K562 (cell line): ENCODE measurements around the gene KIF7. TPM values are rescaled to one million over a fixed set of nuclear protein-coding genes. Genes with fewer than 3 reads are reported as not detected.

Experiments used
- ATAC-seq: fragments of 200-7000 bp; cut with Tn5 transposase; 3 replicates; pipeline ENCODE4 v1.9.1; 2020; ENCODE audit warnings: moderate library complexity
- BruUV-seq: library from RNA; stranded (reverse); fragments of 400-500 nt; replicated peaks from 2 replicates; lab custom pipeline; 2021; lab: Mats Ljungman, UMichigan
- CTCF ChIA-PET: fragments of 300-600 bp; formaldehyde crosslinking; extraction: SDS; loops from one replicate; lab custom pipeline; 2021; ENCODE audit warnings: low intra/inter-chr PET ratio; lab: Yijun Ruan, JAX
- POLR2A ChIA-PET: fragments of 300-600, 350-650 bp; sonication (Branson Sonifier 250); formaldehyde crosslinking; extraction: SDS; loops from one replicate; lab custom pipeline; 2021; ENCODE audit warnings: antibody characterized with exemption, inconsistent platforms; lab: Yijun Ruan, JAX
- DNase-seq, 4 experiments: peaks; one replicate each; pipeline versions ENCODE4 v3.0.0 to v3.0.0-alpha.2; 2011 to 2018; ENCODE audit warnings: low spot score in 3 of 4, mixed read lengths in 3 of 4; ENCODE audit errors: extremely low read depth in 1 of 4
- FAIRE-seq: peaks from 2 replicates; lab custom pipeline; 2011; peaks lifted over from hg19 to GRCh38; lab: Jason Lieb, UNC
- H2AFZ ChIP-seq: 2 replicates; pipeline ENCODE4 v1.6.0; 2011; ENCODE audit warnings: low read depth, low read length, control low read depth, inconsistent platforms
- H3K27ac ChIP-seq: fragments of 200-600 bp; 3 replicates; pipeline ENCODE4 v1.8.0; 2011; ENCODE audit warnings: low read depth, mild to moderate bottlenecking, control low read depth, inconsistent platforms, low read length, moderate library complexity, mixed read lengths; ENCODE audit errors: extremely low read depth
- H3K27me3 ChIP-seq, 2 experiments: fragments of 300-600 bp in 1 of 2; 2 replicates in 1 of 2; 3 replicates in 1 of 2; pipeline versions ENCODE4 v1.6.0 to v1.8.0; 2011; ENCODE audit warnings: inconsistent platforms in 2 of 2, low read length in 2 of 2, mild to moderate bottlenecking in 1 of 2, mixed read lengths in 1 of 2, moderate library complexity in 1 of 2; ENCODE audit not compliant: control insufficient read depth in 2 of 2, insufficient read depth in 2 of 2
- H3K36me3 ChIP-seq: fragments of 300-600 bp; 3 replicates; pipeline ENCODE4 v1.8.0; 2011; ENCODE audit warnings: mild to moderate bottlenecking, low read length, inconsistent platforms; ENCODE audit not compliant: control insufficient read depth, insufficient read depth
- H3K4me1 ChIP-seq, 2 experiments: fragments of 200-600 bp in 1 of 2; replicated peaks in 1 of 2; 2 replicates in 1 of 2; 3 replicates in 1 of 2; pipeline versions ENCODE4 v1.5.1 to v1.8.0; 2011; ENCODE audit warnings: inconsistent platforms in 2 of 2, low read length in 2 of 2, mild to moderate bottlenecking in 1 of 2, mixed read lengths in 1 of 2, moderate library complexity in 1 of 2; ENCODE audit not compliant: control insufficient read depth in 2 of 2, insufficient read depth in 2 of 2
- H3K4me2 ChIP-seq: 2 replicates; pipeline ENCODE4 v1.6.1; 2011; ENCODE audit warnings: low read length, control low read depth, inconsistent platforms, mixed read lengths; ENCODE audit not compliant: insufficient read depth
- H3K4me3 ChIP-seq: fragments of 200-600 bp; sonication (generic), shearing (Covaris generic); 2 replicates; pipeline ENCODE4 v1.5.1; 2016; ENCODE audit warnings: control low read depth, inconsistent platforms
- H3K79me2 ChIP-seq: fragments of 200-600 bp; 3 replicates; pipeline ENCODE4 v1.8.0; 2011; ENCODE audit warnings: low read length, inconsistent platforms; ENCODE audit not compliant: control insufficient read depth, insufficient read depth
- H3K9ac ChIP-seq, 2 experiments: 2 replicates each; pipeline versions ENCODE4 v1.6.0 to v1.6.1; 2011; ENCODE audit warnings: low read depth in 2 of 2, low read length in 2 of 2, control low read depth in 1 of 2, inconsistent platforms in 1 of 2, mild to moderate bottlenecking in 1 of 2, mixed read lengths in 1 of 2; ENCODE audit not compliant: insufficient read depth in 1 of 2
- H3K9me1 ChIP-seq: one replicate; pipeline ENCODE4 v1.6.0; 2011; ENCODE audit warnings: inconsistent platforms, mild to moderate bottlenecking, low read length, moderate library complexity; ENCODE audit not compliant: control insufficient read depth, insufficient read depth
- H3K9me3 ChIP-seq: replicated peaks from 2 replicates; pipeline ENCODE4 v1.5.1; 2011; ENCODE audit warnings: low read depth, low read length, inconsistent platforms; ENCODE audit not compliant: control insufficient read depth, insufficient read depth
- H4K20me1 ChIP-seq: replicated peaks from 2 replicates; pipeline ENCODE4 v1.6.1; 2011; ENCODE audit warnings: low read length, inconsistent platforms, mixed read lengths; ENCODE audit not compliant: control insufficient read depth, insufficient read depth
- BHLHE40 ChIP-seq: IDR thresholded peaks from 2 replicates; pipeline ENCODE4 v1.6.1; 2011; ENCODE audit warnings: low read length, improper control_type of control experiment
- BRF2 ChIP-seq: IDR thresholded peaks from 3 replicates; pipeline ENCODE4 v1.6.1; 2011; ENCODE audit warnings: borderline replicate concordance, mild to moderate bottlenecking; ENCODE audit not compliant: insufficient read length, insufficient read depth
- CGGBP1 ChIP-seq: fragments of 250-450 bp; sonication (Bioruptor Pico); IDR thresholded peaks from 2 replicates; pipeline ENCODE4 v1.9.0; 2021; ENCODE audit warnings: mild to moderate bottlenecking
- HMGXB4 ChIP-seq: sonication (generic); formaldehyde crosslinking; IDR thresholded peaks from 2 replicates; pipeline ENCODE4 v1.8.1; 2023; ENCODE audit warnings: mild to moderate bottlenecking, missing genetic modification reagents
- MTF1 ChIP-seq: fragments of 250-450 bp; sonication (Bioruptor Pico); IDR thresholded peaks from 2 replicates; pipeline ENCODE4 v1.9.0; 2021; ENCODE audit warnings: moderate library complexity, mild to moderate bottlenecking, inconsistent platforms, borderline replicate concordance
- NCOR1 ChIP-seq: fragments of 450-650 bp; IDR thresholded peaks from 2 replicates; pipeline ENCODE4 v1.6.1; 2016; ENCODE audit warnings: mild to moderate bottlenecking, moderate library complexity
- NR2C2 ChIP-seq, 2 experiments: fragments of 200-800 bp in 1 of 2; sonication (Bioruptor generic) in 1 of 2; sonication (generic) in 1 of 2; formaldehyde crosslinking in 1 of 2; IDR thresholded peaks; 2 replicates each; pipeline versions ENCODE4 v1.6.1 to v1.8.0; 2016 to 2022; ENCODE audit warnings: mild to moderate bottlenecking in 1 of 2, missing compliant biosample characterization in 1 of 2, missing genetic modification characterization in 1 of 2, missing genetic modification reagents in 1 of 2
- SMARCE1 ChIP-seq: fragments of 450-650 bp; IDR thresholded peaks from 2 replicates; pipeline ENCODE4 v1.7.1; 2016; ENCODE audit warnings: mild to moderate bottlenecking
- SNRNP70 ChIP-seq: fragments of 200-400 bp; formaldehyde crosslinking; optimal IDR thresholded peaks from 2 replicates; pipeline ENCODE3; 2017; ENCODE audit warnings: low read depth, low read length
- ZNF41 ChIP-seq: fragments of 250-450 bp; sonication (Bioruptor Pico); conservative IDR thresholded peaks from 2 replicates; pipeline ENCODE4 v1.4.0; 2020; ENCODE audit warnings: mild to moderate bottlenecking
- WGBS: fragments of 100-300 bp; shearing (Covaris generic); methylation state at CpG from one replicate; pipeline ENCODE4 v1.1.6; 2016; ENCODE audit warnings: low coverage, mixed read lengths; ENCODE audit not compliant: insufficient coverage; ENCODE audit errors: missing lambda C conversion rate; 5-methylcytosine and 5-hydroxymethylcytosine counted together
- in situ Hi-C: fragments of 300-500 bp; cut with MboI; formaldehyde crosslinking; loops from 4 replicates; pipeline ENCODE4 v1.15.0; 2018; ENCODE audit warnings: inconsistent platforms, mixed read lengths
- intact Hi-C: fragments of 100-400 bp; cut with micrococcal nuclease; formaldehyde crosslinking; loops from 2 replicates; pipeline ENCODE4 v1.14.2; 2022
- polyA plus RNA-seq, 8 experiments: library from polyadenylated mRNA; depleted of rRNA in 4 of 8; stranded (reverse) in 5 of 8; unstranded in 3 of 8; fragments of >200 nt; fragmentation: Nextera tagmentation in 2 of 8; fragmentation: Illumina TruSeq in 1 of 8; extraction: Ambion mirVana in 2 of 8; extraction: Trizol in 1 of 8; gene quantifications; 2 replicates each; pipeline versions ENCODE4 v1.2.1 to v1.2.3, GENCODE V29; 2011 to 2014; ENCODE audit warnings: inconsistent platforms in 1 of 8, missing spikeins in 1 of 8
- total RNA-seq, 7 experiments: library from RNA; depleted of rRNA in 6 of 7; stranded (reverse); fragments of >200 nt in 6 of 7; fragmentation: Illumina TruSeq in 2 of 7; extraction: Trizol in 2 of 7; gene quantifications; 2 replicates each; pipeline versions ENCODE4 v1.2.1 to v1.2.3, GENCODE V29; 2011 to 2021; ENCODE audit warnings: low replicate concordance in 1 of 7

KIF7 gene
- total and polyA plus RNA-seq, 9 of the 15 experiments (the other 6 are each of a cell fraction or from before 2014, with no cell fraction given): 0.04 to 2.0 (median 0.58) TPM

- no peaks in the 10 kb centered on the region for H3K79me2 ChIP-seq
- CTCF ChIA-PET: interaction anchor here (0.7 kb wide), 1 partner anchor 1263 kb away, joined by 3 read pairs; no protein-coding TSS in a partner anchor
- no peak for TF ChIP-seq BHLHE40
- H3K36me3 ChIP-seq: peaks cover 97% of the 10 kb centered on the region
- POLR2A ChIA-PET: interaction anchor here (1.2 kb wide), 1 partner anchor 21 kb away, joined by 3 read pairs; no protein-coding TSS in a partner anchor
- in situ Hi-C loops (no loop called here), intact Hi-C loops (no loop called here)
- no peaks in the 10 kb centered on the region for H3K9me1 ChIP-seq
- FAIRE-seq (no peak), DNase-seq (no peak), ATAC-seq (no peak)
- H3K9me3 ChIP-seq: no peaks in the 10 kb centered on the region
- 58% methylated on average over 1 of the region's 1 CpG for WGBS
- no peaks in the 10 kb centered on the region for H4K20me1 ChIP-seq
- H3K4me2 ChIP-seq: no peak overlapping the region
- no peaks in the 10 kb centered on the region for H3K27me3 ChIP-seq
- H2AFZ ChIP-seq: no peak overlapping the region
- H3K9ac ChIP-seq: no peak overlapping the region
- H3K4me3 ChIP-seq: no peak overlapping the region
- H3K4me1 ChIP-seq: no peaks in the 10 kb centered on the region
- no peak overlapping the region for H3K27ac ChIP-seq
- no TSS peak for BruUV-seq
These were observed 32.1 kb downstream of the KIF7 start for GRCh38 chr15:89623165-89623564.

- POLR2A ChIA-PET: interaction anchor here (0.6 to 1.2 kb wide), 2 partner anchors 8 to 65 kb away, joined by 3 to 4 read pairs; no protein-coding TSS in a partner anchor
- Histone ChIP-seq H3K4me1 (no peaks in the 10 kb centered on the region), H3K79me2 (no peaks in the 10 kb centered on the region), H3K9me1 (no peaks in the 10 kb centered on the region), H3K4me2 (no peak overlapping the region), H2AFZ (no peak overlapping the region), H3K9ac (no peak overlapping the region), H3K9me3 (no peaks in the 10 kb centered on the region), H3K27ac (no peak overlapping the region), H4K20me1 (no peaks in the 10 kb centered on the region), H3K36me3 (peaks cover 95% of the 10 kb centered on the region), H3K4me3 (no peak overlapping the region), H3K27me3 (no peaks in the 10 kb centered on the region)
- no peak for DNase-seq
- no peak for FAIRE-seq
- no peak for ATAC-seq
- intact Hi-C loops (no loop called here), in situ Hi-C loops (no loop called here)
- CTCF ChIA-PET: no interaction called here
- no TSS peak for BruUV-seq
- no peak for TF ChIP-seq BRF2
- TF ChIP-seq CGGBP1 (CRISPR knock-in tag): no peak
- no peak for TF ChIP-seq NCOR1
- TF ChIP-seq SMARCE1: no peak
- no peak for TF ChIP-seq HMGXB4 (CRISPR knock-in tag)
- TF ChIP-seq NR2C2 (CRISPR knock-in tag; IDR thresholded peaks at IDR 0.05): no peak
- TF ChIP-seq NR2C2 (tag; IDR thresholded peaks at IDR 0.05): no peak
- TF ChIP-seq MTF1: no peak
- no peak for TF ChIP-seq ZNF41 (CRISPR knock-in tag)
- TF ChIP-seq SNRNP70: no peak
- 63% methylated on average over 4 of the region's 4 CpGs for WGBS
These were observed 33.7 kb downstream of the KIF7 start for GRCh38 chr15:89621547-89621946.
